Endothelial cell of umbilical vein (primary cell): ENCODE data around the gene TPCN2. TPM values are rescaled to one million over a fixed set of nuclear protein-coding genes. Genes with fewer than 3 reads are reported as not detected.

ENCODE experiments used
- Bru-seq: library from RNA; stranded (reverse); fragments of 400-500 nt; gene quantifications from one replicate; lab custom pipeline; 2021; lab: Mats Ljungman, UMichigan
- BruChase-seq, 2 experiments: library from RNA; stranded (reverse); fragments of 400-500 nt; gene quantifications; one replicate each; lab custom pipeline; 2021; lab: Mats Ljungman, UMichigan
- BruUV-seq: library from RNA; stranded (reverse); fragments of 400-500 nt; replicated peaks from 2 replicates; lab custom pipeline; 2021; lab: Mats Ljungman, UMichigan
- CTCF ChIA-PET: fragments of 300-600, 350-600 bp; sonication (Branson Sonifier 250); formaldehyde crosslinking; loops from one replicate; lab custom pipeline; 2021; ENCODE audit warnings: antibody characterized with exemption, inconsistent platforms; lab: Charles Lee
- POLR2A ChIA-PET: fragments of 300-600, 350-600 bp; sonication (Branson Sonifier 250); formaldehyde crosslinking; loops from one replicate; lab custom pipeline; 2021; ENCODE audit warnings: antibody characterized with exemption, inconsistent platforms; lab: Charles Lee
- DNase-seq: peaks from one replicate; pipeline ENCODE4 v3.0.0-alpha.2; 2011; ENCODE audit warnings: low read depth, low spot score
- FAIRE-seq: peaks from 2 replicates; lab custom pipeline; 2011; peaks lifted over from hg19 to GRCh38; lab: Jason Lieb, UNC
- H2AFZ ChIP-seq: 2 replicates; pipeline ENCODE4 v1.6.0; 2012; ENCODE audit warnings: low read depth, low read length, control low read depth, inconsistent platforms
- H3K27ac ChIP-seq: 2 replicates; pipeline ENCODE4 v1.5.1; 2011; ENCODE audit warnings: low read depth, mild to moderate bottlenecking, control low read depth, low read length, moderate library complexity; ENCODE audit not compliant: insufficient read depth
- H3K27me3 ChIP-seq, 2 experiments: 2 replicates each; pipeline versions ENCODE4 v1.6.0 to v1.6.1; 2011; ENCODE audit warnings: low read length in 2 of 2, mixed read lengths in 1 of 2; ENCODE audit not compliant: control insufficient read depth in 2 of 2, insufficient read depth in 2 of 2
- H3K36me3 ChIP-seq, 2 experiments: 2 replicates in 1 of 2; 3 replicates in 1 of 2; pipeline ENCODE4 v1.5.1; 2011; ENCODE audit warnings: low read length in 2 of 2, mild to moderate bottlenecking in 1 of 2, moderate library complexity in 1 of 2; ENCODE audit not compliant: control insufficient read depth in 2 of 2, insufficient read depth in 2 of 2; ENCODE audit errors: extremely low read depth in 1 of 2
- H3K4me1 ChIP-seq: 3 replicates; pipeline ENCODE4 v1.5.1; 2011; ENCODE audit warnings: mild to moderate bottlenecking, low read length; ENCODE audit not compliant: control insufficient read depth, insufficient read depth; ENCODE audit errors: extremely low read depth
- H3K4me2 ChIP-seq: 2 replicates; pipeline ENCODE4 v1.6.1; 2011; ENCODE audit warnings: low read length, control low read depth, mixed read lengths; ENCODE audit not compliant: insufficient read depth
- H3K4me3 ChIP-seq, 3 experiments: fragments of 200-600 bp in 1 of 3; sonication (generic), shearing (Covaris generic) in 1 of 3; replicated peaks in 1 of 3; 2 replicates each; pipeline ENCODE4 v1.5.1; 2011 to 2016; ENCODE audit warnings: control low read depth in 3 of 3, low read length in 3 of 3, mild to moderate bottlenecking in 2 of 3, inconsistent platforms in 1 of 3, low read depth in 1 of 3, moderate library complexity in 1 of 3; ENCODE audit not compliant: insufficient read depth in 1 of 3
- H3K79me2 ChIP-seq: 2 replicates; pipeline ENCODE4 v1.6.0; 2012; ENCODE audit warnings: low read length, inconsistent platforms; ENCODE audit not compliant: control insufficient read depth, insufficient read depth
- H3K9ac ChIP-seq: replicated peaks from 2 replicates; pipeline ENCODE3; 2011; ENCODE audit warnings: low read length, control low read depth; ENCODE audit not compliant: insufficient read depth; ENCODE audit errors: extremely low read depth
- H3K9me1 ChIP-seq: replicated peaks from 3 replicates; pipeline ENCODE4 v1.6.0; 2011; ENCODE audit warnings: mild to moderate bottlenecking, low read length; ENCODE audit not compliant: control insufficient read depth, insufficient read depth; ENCODE audit errors: extremely low read depth
- H3K9me3 ChIP-seq: replicated peaks from 2 replicates; pipeline ENCODE4 v1.5.1; 2012; ENCODE audit warnings: low read length, inconsistent platforms; ENCODE audit not compliant: control insufficient read depth, insufficient read depth
- H4K20me1 ChIP-seq: replicated peaks from 2 replicates; pipeline ENCODE3; 2011; ENCODE audit warnings: mild to moderate bottlenecking, low read length; ENCODE audit not compliant: control insufficient read depth, insufficient read depth; ENCODE audit errors: extremely low read depth
- FOS ChIP-seq: IDR thresholded peaks from 2 replicates; pipeline ENCODE4 v1.6.1; 2011; ENCODE audit warnings: mild to moderate bottlenecking, low read length, moderate library complexity, borderline replicate concordance; ENCODE audit not compliant: insufficient read depth
- JUN ChIP-seq: IDR thresholded peaks from 2 replicates; pipeline ENCODE4 v1.6.1; 2011; ENCODE audit warnings: borderline replicate concordance, low read depth; ENCODE audit not compliant: insufficient read length, insufficient read depth
- POLR2A ChIP-seq: IDR thresholded peaks from 2 replicates; pipeline ENCODE4 v1.6.1; 2012; ENCODE audit warnings: low read depth, mild to moderate bottlenecking, control low read depth, low read length
- POLR2AphosphoS5 ChIP-seq: IDR thresholded peaks from 2 replicates; pipeline ENCODE4 v1.6.1; 2012; ENCODE audit warnings: low read depth, mild to moderate bottlenecking, control low read depth, low read length, moderate library complexity; ENCODE audit not compliant: insufficient read depth
- dilution Hi-C: fragments of 300-500 bp; cut with MboI; formaldehyde crosslinking; loops from one replicate; pipeline ENCODE4 v1.15.0; 2019; ENCODE audit warnings: low sequenced_read_pairs; ENCODE audit not compliant: extremely low pct_ligation_motif_present
- intact Hi-C: fragments of 100-400 bp; cut with micrococcal nuclease; formaldehyde crosslinking; loops from one replicate; pipeline ENCODE4 v1.10.0; 2022
- long read RNA-seq: library from polyadenylated mRNA; stranded (forward); transcript quantifications from one replicate; pipeline ENCODE4 v2.0.0, GENCODE V29; 2021
- polyA minus RNA-seq, 3 experiments: library from RNA; depleted of rRNA, polyadenylated mRNA; stranded (reverse); fragments of >200 nt; gene quantifications; 1 replicate in 1 of 3; 2 replicates in 2 of 3; pipeline ENCODE4 v1.2.3, GENCODE V29; 2011
- polyA plus RNA-seq, 4 experiments: library from polyadenylated mRNA; depleted of rRNA in 3 of 4; stranded (reverse) in 3 of 4; unstranded in 1 of 4; fragments of >200 nt; gene quantifications; 2 replicates each; pipeline versions ENCODE4 v1.2.1 to v1.2.3, GENCODE V29; 2011 to 2012; ENCODE audit warnings: missing spikeins in 1 of 4
- total RNA-seq: library from RNA; stranded (reverse); gene quantifications from 2 replicates; pipeline ENCODE4 v1.2.3, GENCODE V29; 2021

TPCN2 gene
- 13.4 and 15.2 TPM in 2 replicates for total RNA-seq
- 9.2 and 10.3 TPM in 2 replicates for polyA plus RNA-seq
- 5.6 and 6.1 TPM in 2 replicates for polyA plus RNA-seq (2011; cell fraction: cytosol; rRNA removed)
- polyA plus RNA-seq (2011; cell fraction: nucleus; rRNA removed): 47.7 and 48.0 TPM in 2 replicates
- 8.7 and 9.1 TPM in 2 replicates for polyA plus RNA-seq (2012)
- polyA minus RNA-seq: 15.6 and 17.7 TPM in 2 replicates
- 6.8 TPM for polyA minus RNA-seq (2011; cell fraction: cytosol; rRNA and poly(A)+ RNA removed)
- polyA minus RNA-seq (2011; cell fraction: nucleus; rRNA and poly(A)+ RNA removed): 16.3 and 19.4 TPM in 2 replicates
- Bru-seq, nascent RNA: percentile 40 among the genes with signal in this experiment
- percentile 54 among the genes with signal in this experiment for BruChase-seq, experiment 1, labeled RNA remaining after a 6-hour chase
- percentile 55 among the genes with signal in this experiment for BruChase-seq, experiment 2, labeled RNA remaining after a 2-hour chase
- long read RNA-seq, transcript TPCN2-201 (25 exons, 2,931 nt): major isoform, 5 of 25 reads
- long read RNA-seq, partial matches to known transcripts: 5 of 25 reads
- long read RNA-seq, other reads (novel, unspliced or antisense): 15 of 25 reads

DNA sequence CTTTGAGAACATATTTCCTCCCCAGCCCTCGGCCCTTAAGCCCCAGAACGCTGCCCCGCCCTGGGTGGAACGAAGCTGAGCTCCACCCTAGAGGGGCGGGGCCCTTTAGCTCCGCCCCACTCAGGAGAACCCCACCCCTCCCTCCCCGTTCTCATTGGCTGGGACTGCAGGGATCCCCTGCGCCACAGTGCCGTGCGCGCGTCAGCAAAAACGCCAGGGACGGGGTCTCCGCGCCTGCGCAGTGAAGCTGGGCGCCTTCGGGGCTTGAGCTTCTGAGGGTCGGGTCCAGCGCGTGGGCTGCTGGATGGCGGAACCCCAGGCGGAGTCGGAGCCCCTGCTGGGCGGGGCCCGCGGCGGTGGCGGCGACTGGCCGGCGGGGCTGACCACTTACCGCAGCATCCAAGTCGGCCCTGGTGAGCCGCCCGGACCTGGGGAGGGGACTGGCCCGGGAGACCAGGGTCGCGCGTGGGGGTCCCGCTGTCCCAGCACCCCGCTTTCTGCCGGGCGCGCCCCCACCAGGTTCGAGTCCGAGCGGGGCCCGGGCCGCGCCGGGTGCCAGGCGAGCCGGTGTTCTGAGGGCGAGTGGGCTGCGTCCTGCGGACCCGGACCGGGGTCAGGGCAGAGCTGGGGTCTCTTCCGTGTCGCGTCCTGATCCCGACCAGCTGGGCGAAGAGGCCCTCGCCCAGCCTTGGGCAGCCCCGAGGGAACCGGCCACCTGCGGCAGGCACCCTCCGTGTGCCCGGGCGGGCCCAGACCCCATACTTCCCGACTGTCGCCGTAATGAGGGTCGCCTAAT lies at the start of gene TPCN2:
Gene TPCN2, plus strand, starts transcription at position 239 of the 796 bp plus-strand sequence. Its CDS starts 66 bp downstream, at position 305.
- Histone ChIP-seq H3K27me3 (peaks cover 0 to 5% of the 10 kb centered on the region in 2 experiments), H3K4me1 (peaks cover 9% of the 10 kb centered on the region), H3K9ac (peak within 1 kb of the TSS; percentile 77), H3K4me3 (peak within 1 kb of the TSS; percentile 60 to 74 (median 65)), H2AFZ (peak within 1 kb of the TSS; percentile 99), H3K9me3 (no peaks in the 10 kb centered on the region), H3K27ac (peak within 1 kb of the TSS; percentile 62), H3K9me1 (no peaks in the 10 kb centered on the region), H3K36me3 (no peaks in the 10 kb centered on the region), H4K20me1 (no peaks in the 10 kb centered on the region), H3K4me2 (peak within 1 kb of the TSS; percentile 62), H3K79me2 (peaks cover 18% of the 10 kb centered on the region)
- TSS peak; percentile 35 for BruUV-seq
- TF ChIP-seq FOS (no peak), POLR2A (peak; percentile 82), JUN (no peak), POLR2AphosphoS5 (peak; percentile 93)
- ChIA-PET CTCF (interaction anchor here (0.6 to 1.0 kb wide), 2 partner anchors 621 to 808 kb away, joined by 3 to 4 read pairs; no protein-coding TSS in a partner anchor), POLR2A (interaction anchor here (1.3 kb wide), 1 partner anchor 9 kb away, joined by 4 read pairs; no protein-coding TSS in a partner anchor)
- DNase-seq: peak; percentile 98
- intact Hi-C loops (no loop called here), dilution Hi-C loops (no loop called here)
- FAIRE-seq: peak; percentile 97
